ENCODE measurements around the gene PLPPR2. TPM values are rescaled to one million over a fixed set of nuclear protein-coding genes. Genes with fewer than 3 reads are reported as not detected.

PLPPR2 gene
- total RNA-seq, 1 donor: 14.1 TPM

- Histone ChIP-seq H4K20me1 (ENCODE audit: insufficient read depth, low read length) (peaks cover 13% of the 10 kb centered on the region), H3K27ac (ENCODE audit: low read depth, low read length) (peak overlapping the region; percentile 84), H3K4me2 (ENCODE audit: insufficient read depth, low read length) (peak overlapping the region; percentile 96)
These were observed 18.7 kb downstream of the PLPPR2 start for GRCh38 chr19:11373885-11374432.

GRCh38 chr19:11374433-11375142, 19.4 kb downstream of the PLPPR2 start, which contains the start of gene SWSAP1:
Gene SWSAP1, plus strand, starts transcription at chr19:11374666. Its CDS starts 15 bp downstream, at chr19:11374681.
- Histone ChIP-seq H3K27ac (ENCODE audit: low read depth, low read length) (peak within 1 kb of the TSS; percentile 84), H3K4me1 (ENCODE audit: insufficient read depth, low read length) (peaks cover 43% of the 10 kb centered on the region), H2AFZ (ENCODE audit: low read length) (peak within 1 kb of the TSS; percentile 99), H3K9me3 (ENCODE audit: low read depth, low read length) (no peaks in the 10 kb centered on the region), H3K79me2 (ENCODE audit: insufficient read depth, low read length) (peaks cover 4% of the 10 kb centered on the region), H3K4me2 (ENCODE audit: insufficient read depth, low read length) (peak within 1 kb of the TSS; percentile 96), H3K4me3 (ENCODE audit: insufficient read depth, low read length) (peak within 1 kb of the TSS; percentile 92), H3K27me3 (ENCODE audit: insufficient read depth, low read length) (no peaks in the 10 kb centered on the region), H3K36me3 (ENCODE audit: insufficient read depth, low read length) (peaks cover 3% of the 10 kb centered on the region), H4K20me1 (ENCODE audit: insufficient read depth, low read length) (peaks cover 10% of the 10 kb centered on the region)
- peak; percentile 100 for DNase-seq (ENCODE audit: insufficient read length, low spot score, missing footprints)
- TF ChIP-seq, protein P1, sequence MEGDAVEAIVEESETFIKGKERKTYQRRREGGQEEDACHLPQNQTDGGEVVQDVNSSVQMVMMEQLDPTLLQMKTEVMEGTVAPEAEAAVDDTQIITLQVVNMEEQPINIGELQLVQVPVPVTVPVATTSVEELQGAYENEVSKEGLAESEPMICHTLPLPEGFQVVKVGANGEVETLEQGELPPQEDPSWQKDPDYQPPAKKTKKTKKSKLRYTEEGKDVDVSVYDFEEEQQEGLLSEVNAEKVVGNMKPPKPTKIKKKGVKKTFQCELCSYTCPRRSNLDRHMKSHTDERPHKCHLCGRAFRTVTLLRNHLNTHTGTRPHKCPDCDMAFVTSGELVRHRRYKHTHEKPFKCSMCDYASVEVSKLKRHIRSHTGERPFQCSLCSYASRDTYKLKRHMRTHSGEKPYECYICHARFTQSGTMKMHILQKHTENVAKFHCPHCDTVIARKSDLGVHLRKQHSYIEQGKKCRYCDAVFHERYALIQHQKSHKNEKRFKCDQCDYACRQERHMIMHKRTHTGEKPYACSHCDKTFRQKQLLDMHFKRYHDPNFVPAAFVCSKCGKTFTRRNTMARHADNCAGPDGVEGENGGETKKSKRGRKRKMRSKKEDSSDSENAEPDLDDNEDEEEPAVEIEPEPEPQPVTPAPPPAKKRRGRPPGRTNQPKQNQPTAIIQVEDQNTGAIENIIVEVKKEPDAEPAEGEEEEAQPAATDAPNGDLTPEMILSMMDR (IDR thresholded peaks at IDR 0.05; ENCODE audit: extremely low read depth, low read depth, low read length): no peak

More at GRCh38 chr19:11373885-11374432, 18.7 kb downstream of the PLPPR2 start:
- H3K9me3 ChIP-seq (ENCODE audit: low read depth, low read length): no peaks in the 10 kb centered on the region
- peak overlapping the region; percentile 92 for H3K4me3 ChIP-seq (ENCODE audit: insufficient read depth, low read length)
- H3K27me3 ChIP-seq (ENCODE audit: insufficient read depth, low read length): no peaks in the 10 kb centered on the region
- H3K4me1 ChIP-seq (ENCODE audit: insufficient read depth, low read length): peaks cover 43% of the 10 kb centered on the region
- TF ChIP-seq, protein P1 (IDR thresholded peaks at IDR 0.05; ENCODE audit: extremely low read depth, low read depth, low read length): no peak
- DNase-seq (ENCODE audit: insufficient read length, low spot score, missing footprints): peak; percentile 37
- H2AFZ ChIP-seq (ENCODE audit: low read length): peak overlapping the region; percentile 99
- H3K36me3 ChIP-seq (ENCODE audit: insufficient read depth, low read length): peaks cover 3% of the 10 kb centered on the region
- peaks cover 4% of the 10 kb centered on the region for H3K79me2 ChIP-seq (ENCODE audit: insufficient read depth, low read length)

DNA sequence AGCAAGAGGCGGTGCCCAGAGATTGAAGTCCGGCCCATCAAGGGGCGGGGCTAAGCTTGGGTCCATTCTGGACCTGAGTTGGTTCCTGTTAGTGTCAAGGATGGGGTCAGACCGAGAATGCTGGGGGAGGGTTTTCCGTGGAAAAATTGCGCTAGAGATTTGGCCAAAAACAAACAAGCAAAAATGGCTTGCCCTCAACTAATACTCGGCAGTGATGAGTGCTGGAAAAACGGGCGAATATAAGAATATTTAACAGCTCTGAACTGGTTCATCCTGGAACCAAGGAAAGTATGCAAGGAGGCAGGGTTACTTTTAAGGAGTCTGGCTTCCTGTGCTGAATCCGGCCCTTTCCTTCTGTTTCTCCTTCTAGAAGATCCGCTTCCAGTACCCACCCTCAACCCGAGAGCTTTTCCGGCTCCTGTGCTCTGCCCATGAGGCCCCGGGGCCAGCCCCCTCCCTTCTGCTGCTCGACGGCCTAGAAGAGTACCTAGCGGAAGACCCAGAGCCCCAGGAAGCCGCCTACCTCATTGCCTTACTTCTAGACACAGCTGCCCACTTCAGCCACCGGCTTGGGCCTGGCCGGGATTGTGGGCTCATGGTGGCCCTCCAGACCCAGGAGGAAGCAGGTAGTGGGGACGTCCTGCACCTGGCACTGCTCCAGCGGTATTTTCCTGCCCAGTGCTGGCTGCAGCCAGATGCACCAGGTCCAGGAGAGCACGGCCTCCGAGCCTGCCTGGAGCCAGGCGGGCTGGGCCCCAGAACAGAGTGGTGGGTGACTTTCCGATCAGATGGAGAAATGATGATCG, 20.1 kb downstream of the PLPPR2 start:
- H2AFZ ChIP-seq (ENCODE audit: low read length): peak overlapping the region; percentile 88
- no peaks in the 10 kb centered on the region for H3K9me3 ChIP-seq (ENCODE audit: low read depth, low read length)
- peaks cover 9% of the 10 kb centered on the region for H3K79me2 ChIP-seq (ENCODE audit: insufficient read depth, low read length)
- peaks cover 3% of the 10 kb centered on the region for H3K36me3 ChIP-seq (ENCODE audit: insufficient read depth, low read length)
- H3K4me1 ChIP-seq (ENCODE audit: insufficient read depth, low read length): peaks cover 45% of the 10 kb centered on the region
- peak; percentile 45 for DNase-seq (ENCODE audit: insufficient read length, low spot score, missing footprints)
- peak overlapping the region; percentile 84 for H3K27ac ChIP-seq (ENCODE audit: low read depth, low read length)
- H4K20me1 ChIP-seq (ENCODE audit: insufficient read depth, low read length): peaks cover 10% of the 10 kb centered on the region
- H3K4me2 ChIP-seq (ENCODE audit: insufficient read depth, low read length): peak overlapping the region; percentile 96
- H3K4me3 ChIP-seq (ENCODE audit: insufficient read depth, low read length): peak overlapping the region; percentile 92
- TF ChIP-seq, protein P1 (IDR thresholded peaks at IDR 0.05; ENCODE audit: extremely low read depth, low read depth, low read length): no peak
- no peaks in the 10 kb centered on the region for H3K27me3 ChIP-seq (ENCODE audit: insufficient read depth, low read length)
